Coronary artery (tissue), 2 donors: ENCODE data around the gene TRIM33.
"Not testable (repeated sequence)": the region's sequence is repeated elsewhere in the genome, so short reads cannot be mapped to it uniquely, and the experiment has no call there.

Experiments
- DNase-seq: peaks from one replicate; pipeline ENCODE4 v3.0.0-alpha.2; 2017; ENCODE audit warnings: low spot score
- H3K27ac ChIP-seq, 2 donors: fragments of 200-600 bp; sonication (generic); one replicate each; pipeline ENCODE4 v1.5.1; 2016 to 2019
- H3K4me3 ChIP-seq: fragments of 200-600 bp; sonication (generic); 2 replicates; pipeline ENCODE4 v1.5.1; 2016; ENCODE audit warnings: mild to moderate bottlenecking, moderate library complexity
- CTCF ChIP-seq: fragments of 200-600 bp; sonication (generic); IDR thresholded peaks from one replicate; pipeline ENCODE4 v1.5.1; 2019; ENCODE audit warnings: antibody characterized with exemption

Gene TRIM33

GRCh38 chr1:114395863-114396262 is 115.1 kb downstream of the TRIM33 start:
- no peak overlapping the region for H3K27ac ChIP-seq

GRCh38 chr1:114390960-114391359 is 120.0 kb downstream of the TRIM33 start:
- Histone ChIP-seq H3K4me3 (no peak overlapping the region), H3K27ac (no peak overlapping the region)
- no peak for DNase-seq
- no peak for TF ChIP-seq CTCF

More at GRCh38 chr1:114395863-114396262, 115.1 kb downstream of the TRIM33 start:
- no peak for TF ChIP-seq CTCF
- no peak overlapping the region for H3K4me3 ChIP-seq
- DNase-seq: no peak

- H3K27ac ChIP-seq: no peak overlapping the region
- no peak overlapping the region for H3K4me3 ChIP-seq
- TF ChIP-seq CTCF: no peak
- DNase-seq: no peak
Observed at GRCh38 chr1:114390361-114390760, 120.6 kb downstream of the TRIM33 start.

GRCh38 chr1:114388432-114389003 is 122.5 kb downstream of the TRIM33 start:
- Histone ChIP-seq H3K27ac (no peak overlapping the region), H3K4me3 (no peak overlapping the region)
- no peak for TF ChIP-seq CTCF
- no peak for DNase-seq

- not testable (repeated sequence) for DNase-seq, H3K4me3 ChIP-seq
Observed at GRCh38 chr1:114387585-114387984, 123.4 kb downstream of the TRIM33 start.

GRCh38 chr1:114387010-114387360 is 124.0 kb downstream of the TRIM33 start:
- no peak for TF ChIP-seq CTCF
- H3K27ac ChIP-seq: no peak overlapping the region
- no peak for DNase-seq
- no peak overlapping the region for H3K4me3 ChIP-seq

More at GRCh38 chr1:114387585-114387984, 123.4 kb downstream of the TRIM33 start:
- H3K27ac ChIP-seq: not testable (repeated sequence)

GRCh38 chr1:114386129-114387009 is 124.6 kb downstream of the TRIM33 start:
- no peak overlapping the region for H3K27ac ChIP-seq
- TF ChIP-seq CTCF: no peak
- no peak overlapping the region for H3K4me3 ChIP-seq
- no peak for DNase-seq
